ENCODE results near the gene SRR. TPM values are rescaled to one million over a fixed set of nuclear protein-coding genes. Genes with fewer than 3 reads are reported as not detected.

SRR gene
- total and polyA plus RNA-seq, 10 of the 15 experiments (the other 5 are each of a cell fraction or from before 2014, with no cell fraction given) = 11.7 to 33.9 (median 20.2) TPM

DNA sequence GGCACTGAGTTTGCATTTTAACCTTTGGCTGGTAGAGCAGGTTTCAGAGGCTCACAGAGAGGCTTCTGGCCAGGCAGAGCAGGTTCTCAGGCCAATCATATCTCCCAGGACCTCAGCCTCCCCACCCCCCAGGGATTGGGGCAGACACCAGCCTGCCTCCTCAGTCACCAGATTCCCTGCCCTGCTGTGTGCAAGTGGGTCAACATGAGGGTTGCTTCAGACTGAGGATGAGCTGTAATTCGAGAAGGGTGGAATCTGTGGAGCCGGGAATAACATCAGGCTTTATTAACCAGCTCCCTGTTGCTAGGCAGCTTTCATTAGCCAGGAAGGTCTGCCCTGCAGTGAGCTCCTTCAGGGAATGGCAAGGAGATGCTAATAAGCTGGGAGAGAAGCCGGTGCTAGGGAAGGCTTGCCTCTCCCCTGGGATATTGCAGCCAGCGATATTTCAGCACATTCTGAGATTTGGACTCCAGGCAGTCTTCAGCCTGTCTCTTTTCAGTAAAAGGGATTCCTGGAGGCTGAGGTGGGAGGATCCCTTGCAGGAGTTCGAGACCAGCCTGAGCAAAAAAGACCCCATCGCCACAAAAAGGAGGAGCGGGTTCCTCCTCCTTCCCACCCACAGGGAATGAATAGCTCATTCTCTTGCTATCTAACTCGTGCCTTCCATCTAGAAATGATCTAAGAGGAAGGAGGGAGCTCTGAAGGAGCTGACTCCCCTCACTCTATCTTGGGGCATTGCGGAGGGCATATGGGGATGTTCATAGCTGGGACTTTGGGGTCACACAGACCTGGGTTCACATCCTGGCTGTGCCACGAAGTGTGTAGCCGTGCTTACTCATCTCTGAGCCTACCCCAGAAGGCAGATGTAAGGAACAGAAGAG, 44.3 kb downstream of the SRR start:
- no peak for ATAC-seq
- ChIA-PET POLR2A (interaction anchor here (0.5 kb wide), 1 partner anchor 28 kb away, joined by 3 read pairs; no protein-coding TSS in a partner anchor), CTCF (interaction anchor here (1.3 kb wide), 1 partner anchor 12 kb away, joined by 4 read pairs; the partner anchor contains the start of gene TSR1), RAD21 (ENCODE audit: unreplicated experiment) (no interaction called here), SMC1A (ENCODE audit: uncharacterized antibody, unreplicated experiment) (no interaction called here)
- in situ Hi-C loops (cut with MboI) = no loop called here
- WGBS (ENCODE audit: insufficient coverage, insufficient replicate concordance, low lambda C conversion rate, missing lambda C conversion rate) = 89% methylated on average over 11 of the region's 11 CpGs
- no peak for FAIRE-seq
- no peaks in the 10 kb centered on the region for H3K9me3 ChIP-seq (replicated peaks; ENCODE audit: control insufficient read depth, insufficient read depth, low read length)
- no peaks in the 10 kb centered on the region for H3K79me2 ChIP-seq (ENCODE audit: control insufficient read depth, insufficient read depth, low read length)
- no peaks in the 10 kb centered on the region for H3K27me3 ChIP-seq (replicated peaks in 1 of 2; ENCODE audit: control insufficient read depth in 2 of 2, insufficient read depth in 2 of 2, low read length in 1 of 2)
- no peaks in the 10 kb centered on the region for H4K20me1 ChIP-seq (ENCODE audit: control insufficient read depth, insufficient read depth)
- BruUV-seq (replicated peaks) = no TSS peak
- no peak overlapping the region for H3K27ac ChIP-seq (ENCODE audit: control insufficient read depth, insufficient read depth)
- no peak for DNase-seq (ENCODE audit: low read depth, low spot score)
- H3K36me3 ChIP-seq (ENCODE audit: control insufficient read depth in 2 of 2, insufficient read depth in 2 of 2, low read length in 1 of 2) = peaks cover 0 to 3% of the 10 kb centered on the region in 2 experiments; a peak in 2 of 4 replicates
- no peak overlapping the region for H3K9ac ChIP-seq (ENCODE audit: control insufficient read depth, insufficient read depth, low read length)
- intact Hi-C loops (cut with micrococcal nuclease; ENCODE audit: unreplicated experiment) = no loop called here
- TF ChIP-seq ESRRA (IDR thresholded peaks at IDR 0.05; ENCODE audit: low read length) (no peak), ETV6 (conservative IDR thresholded peaks at IDR 0.05 in 1 of 2, IDR thresholded peaks at IDR 0.05 in 1 of 2; ENCODE audit: borderline replicate concordance in 1 of 2, low read depth in 1 of 2) (no peak), EP300 (IDR thresholded peaks at IDR 0.05; ENCODE audit: borderline replicate concordance in 1 of 2, control insufficient read depth in 1 of 2, low read depth in 2 of 2, low read length in 2 of 2) (no peak), CREM (IDR thresholded peaks at IDR 0.05; ENCODE audit: low read depth) (no peak), RCOR1 (conservative IDR thresholded peaks at IDR 0.05; ENCODE audit: low read depth, low read length) (no peak), SUPT20H (IDR thresholded peaks at IDR 0.05; ENCODE audit: borderline replicate concordance, control insufficient read depth, low read depth, low read length) (no peak), TAF1 (IDR thresholded peaks at IDR 0.05; ENCODE audit: borderline replicate concordance, low read depth, low read length) (no peak), MYC (IDR thresholded peaks at IDR 0.05; ENCODE audit: insufficient read depth, insufficient read length, insufficient replicate concordance, low read length, severe bottlenecking) (no peak), IKZF1 (conservative IDR thresholded peaks at IDR 0.05) (no peak), ZNF24 (IDR thresholded peaks at IDR 0.05) (no peak)
- TF ChIP-seq, protein P1, sequence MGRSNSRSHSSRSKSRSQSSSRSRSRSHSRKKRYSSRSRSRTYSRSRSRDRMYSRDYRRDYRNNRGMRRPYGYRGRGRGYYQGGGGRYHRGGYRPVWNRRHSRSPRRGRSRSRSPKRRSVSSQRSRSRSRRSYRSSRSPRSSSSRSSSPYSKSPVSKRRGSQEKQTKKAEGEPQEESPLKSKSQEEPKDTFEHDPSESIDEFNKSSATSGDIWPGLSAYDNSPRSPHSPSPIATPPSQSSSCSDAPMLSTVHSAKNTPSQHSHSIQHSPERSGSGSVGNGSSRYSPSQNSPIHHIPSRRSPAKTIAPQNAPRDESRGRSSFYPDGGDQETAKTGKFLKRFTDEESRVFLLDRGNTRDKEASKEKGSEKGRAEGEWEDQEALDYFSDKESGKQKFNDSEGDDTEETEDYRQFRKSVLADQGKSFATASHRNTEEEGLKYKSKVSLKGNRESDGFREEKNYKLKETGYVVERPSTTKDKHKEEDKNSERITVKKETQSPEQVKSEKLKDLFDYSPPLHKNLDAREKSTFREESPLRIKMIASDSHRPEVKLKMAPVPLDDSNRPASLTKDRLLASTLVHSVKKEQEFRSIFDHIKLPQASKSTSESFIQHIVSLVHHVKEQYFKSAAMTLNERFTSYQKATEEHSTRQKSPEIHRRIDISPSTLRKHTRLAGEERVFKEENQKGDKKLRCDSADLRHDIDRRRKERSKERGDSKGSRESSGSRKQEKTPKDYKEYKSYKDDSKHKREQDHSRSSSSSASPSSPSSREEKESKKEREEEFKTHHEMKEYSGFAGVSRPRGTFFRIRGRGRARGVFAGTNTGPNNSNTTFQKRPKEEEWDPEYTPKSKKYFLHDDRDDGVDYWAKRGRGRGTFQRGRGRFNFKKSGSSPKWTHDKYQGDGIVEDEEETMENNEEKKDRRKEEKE (IDR thresholded peaks at IDR 0.05) = no peak
- H3K4me1 ChIP-seq (ENCODE audit: control insufficient read depth, insufficient read depth, low read length) = peaks cover 3% of the 10 kb centered on the region
- H2AFZ ChIP-seq (ENCODE audit: control insufficient read depth, low read depth, low read length) = no peak overlapping the region
- no peak overlapping the region for H3K4me3 ChIP-seq
- H3K4me2 ChIP-seq (ENCODE audit: control insufficient read depth, insufficient read depth) = no peak overlapping the region
